Psoas muscle (tissue), 8 donors: ENCODE results near the gene HYDIN. TPM values are rescaled to one million over a fixed set of nuclear protein-coding genes. Genes with fewer than 3 reads are reported as not detected.

Experiments
- ATAC-seq, 4 donors: fragments of 200-7000 bp; cut with Tn5 transposase; one replicate each; pipeline ENCODE4 v1.9.1; 2020; ENCODE audit warnings: moderate library complexity in 3 of 4, mild to moderate bottlenecking in 2 of 4
- DNase-seq, 2 donors: peaks; one replicate each; pipeline ENCODE4 v3.0.0-alpha.2; 2020
- H3K27ac ChIP-seq: fragments of 200-600 bp; one replicate; pipeline ENCODE4 v1.8.0; 2022
- H3K27me3 ChIP-seq, 3 donors: fragments of 200-600 bp in 1 of 3; one replicate each; pipeline versions ENCODE4 v1.6.1 to v1.8.0; 2013 to 2022; ENCODE audit warnings: low read length in 2 of 3, mild to moderate bottlenecking in 2 of 3, moderate library complexity in 1 of 3; ENCODE audit not compliant: insufficient read depth in 3 of 3
- H3K36me3 ChIP-seq, 2 donors: fragments of 200-600 bp in 1 of 2; one replicate each; pipeline versions ENCODE4 v1.6.1 to v1.8.0; 2013 to 2022; ENCODE audit warnings: low read depth in 1 of 2, mild to moderate bottlenecking in 1 of 2, moderate library complexity in 1 of 2; ENCODE audit not compliant: insufficient read depth in 1 of 2
- H3K4me1 ChIP-seq: fragments of 200-600 bp; one replicate; pipeline ENCODE4 v1.8.0; 2022
- H3K4me3 ChIP-seq: fragments of 200-600 bp; one replicate; pipeline ENCODE4 v1.8.0; 2022; ENCODE audit warnings: mild to moderate bottlenecking
- H3K9me3 ChIP-seq: fragments of 200-600 bp; one replicate; pipeline ENCODE4 v1.8.0; 2022
- WGBS, 3 donors: extraction: QIAGEN DNeasy Blood & Tissue Kit; methylation state at CpG; one replicate each; pipeline versions ENCODE4 v1.1.6 to v1.1.7; 2013; 5-methylcytosine and 5-hydroxymethylcytosine counted together
- intact Hi-C, 2 donors: fragments of 100-400 bp; cut with DNase I; formaldehyde crosslinking; loops; one replicate each; pipeline versions ENCODE4 v1.11.0 to v1.14.2; 2022
- long read RNA-seq, 2 donors: library from polyadenylated mRNA; unstranded; transcript quantifications; one replicate each; pipeline ENCODE4 v2.0.0, GENCODE V29; 2021
- polyA plus RNA-seq, 3 donors: library from polyadenylated mRNA; stranded (reverse); fragments of 200-250 nt; gene quantifications; one replicate each; pipeline ENCODE4 v1.2.3, GENCODE V29; 2013
- total RNA-seq, 4 donors: library from RNA; stranded (reverse); fragmentation: NEBNext Ultra II Directional in 2 of 4; extraction: Animal tissue kit (Norgen Biotek cat#: 25700) in 2 of 4; gene quantifications; one replicate each; pipeline versions ENCODE4 v1.2.1 to v1.2.4, GENCODE V29; 2021 to 2023
- TF ChIP-seq, protein P1 (sequence below): fragments of 200-600 bp; IDR thresholded peaks from one replicate; pipeline ENCODE4 v1.8.0; 2022; ENCODE audit warnings: antibody characterized with exemption
- donor health status: healthy with polysubstance abuse.
- donor health status: DM: no; HTN: no; CAD: no; lungs with moderate emphysema.
- donor health status: Bipolar disorder and iron deficiency.
- donor health status: healthy.
- donor health status: DM: yes; HTN: yes; CAD: no.
- donor health status: DM: no; HTN: no; CAD: no.
- donor health status: DM: no; HTN: no; CAD: no.
- donor health status: DM: yes; HTN: yes; CAD: no.

Gene HYDIN
- total RNA-seq = under 1 TPM in 3 of 4 donors, not detected in 1; 0.21 to 0.85 (median 0.37) TPM
- polyA plus RNA-seq = under 1 TPM in 1 of 3 donors, not detected in 2; 0.16 TPM
- long read RNA-seq, donor 1 = 0 reads
- long read RNA-seq, donor 2 = 0 reads

DNA sequence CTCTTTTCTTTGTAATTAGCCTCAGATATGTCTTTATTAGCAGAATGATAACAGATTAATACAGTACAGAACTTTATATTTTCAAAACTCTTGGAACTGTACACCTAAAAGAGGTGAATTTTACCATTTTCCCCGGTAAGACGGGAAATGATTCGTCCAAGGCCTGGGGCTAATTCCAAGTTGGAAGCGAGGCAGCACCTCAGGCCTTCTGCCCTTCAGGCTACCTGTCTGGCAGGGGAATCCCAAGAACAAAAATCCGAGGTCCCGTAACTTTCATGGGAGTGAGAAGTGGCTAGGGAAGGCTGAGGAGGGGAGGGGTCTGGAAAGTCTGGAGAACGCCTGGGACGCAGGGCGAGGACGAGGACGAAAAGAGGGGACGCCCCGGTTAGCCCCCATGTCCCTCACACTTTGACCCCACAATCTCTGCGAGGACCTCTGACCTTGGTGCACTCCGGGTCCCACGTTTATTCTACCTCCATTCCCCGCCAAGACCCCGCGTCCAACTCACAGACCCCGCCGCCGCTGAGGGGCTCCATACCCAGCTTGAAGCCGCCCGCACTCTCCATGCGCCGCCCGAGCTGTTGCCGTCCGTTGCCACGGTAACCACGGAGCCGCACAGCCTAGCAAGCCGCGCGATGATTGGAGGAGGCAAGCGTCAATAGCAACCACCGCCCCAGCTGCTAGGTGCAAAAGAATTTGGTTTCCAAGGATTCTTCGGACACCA lies at the start of gene HYDIN:
Gene HYDIN (minus strand): TSS at position 601 of the 724 bp plus-strand sequence. CDS start 43,827 bp downstream, outside the sequence.
- no peak within 1 kb of the TSS for H3K27ac ChIP-seq
- TF ChIP-seq, protein P1, sequence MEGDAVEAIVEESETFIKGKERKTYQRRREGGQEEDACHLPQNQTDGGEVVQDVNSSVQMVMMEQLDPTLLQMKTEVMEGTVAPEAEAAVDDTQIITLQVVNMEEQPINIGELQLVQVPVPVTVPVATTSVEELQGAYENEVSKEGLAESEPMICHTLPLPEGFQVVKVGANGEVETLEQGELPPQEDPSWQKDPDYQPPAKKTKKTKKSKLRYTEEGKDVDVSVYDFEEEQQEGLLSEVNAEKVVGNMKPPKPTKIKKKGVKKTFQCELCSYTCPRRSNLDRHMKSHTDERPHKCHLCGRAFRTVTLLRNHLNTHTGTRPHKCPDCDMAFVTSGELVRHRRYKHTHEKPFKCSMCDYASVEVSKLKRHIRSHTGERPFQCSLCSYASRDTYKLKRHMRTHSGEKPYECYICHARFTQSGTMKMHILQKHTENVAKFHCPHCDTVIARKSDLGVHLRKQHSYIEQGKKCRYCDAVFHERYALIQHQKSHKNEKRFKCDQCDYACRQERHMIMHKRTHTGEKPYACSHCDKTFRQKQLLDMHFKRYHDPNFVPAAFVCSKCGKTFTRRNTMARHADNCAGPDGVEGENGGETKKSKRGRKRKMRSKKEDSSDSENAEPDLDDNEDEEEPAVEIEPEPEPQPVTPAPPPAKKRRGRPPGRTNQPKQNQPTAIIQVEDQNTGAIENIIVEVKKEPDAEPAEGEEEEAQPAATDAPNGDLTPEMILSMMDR = no peak
- H3K4me1 ChIP-seq = no peaks in the 10 kb centered on the region
- peak in 1 of 2 donors; percentile 24 for DNase-seq
- no peak for ATAC-seq
- intact Hi-C loops = no loop called here
- peaks cover 0 to 4% (median 3%) of the 10 kb centered on the region in 3 donors for H3K27me3 ChIP-seq
- no peak within 1 kb of the TSS for H3K4me3 ChIP-seq
- H3K9me3 ChIP-seq = peaks cover 15% of the 10 kb centered on the region
- 9 to 10% (median 10%) methylated on average over 36 to 38 of the region's 38 CpGs for WGBS, 3 donors
- H3K36me3 ChIP-seq = no peaks in the 10 kb centered on the region

DNA sequence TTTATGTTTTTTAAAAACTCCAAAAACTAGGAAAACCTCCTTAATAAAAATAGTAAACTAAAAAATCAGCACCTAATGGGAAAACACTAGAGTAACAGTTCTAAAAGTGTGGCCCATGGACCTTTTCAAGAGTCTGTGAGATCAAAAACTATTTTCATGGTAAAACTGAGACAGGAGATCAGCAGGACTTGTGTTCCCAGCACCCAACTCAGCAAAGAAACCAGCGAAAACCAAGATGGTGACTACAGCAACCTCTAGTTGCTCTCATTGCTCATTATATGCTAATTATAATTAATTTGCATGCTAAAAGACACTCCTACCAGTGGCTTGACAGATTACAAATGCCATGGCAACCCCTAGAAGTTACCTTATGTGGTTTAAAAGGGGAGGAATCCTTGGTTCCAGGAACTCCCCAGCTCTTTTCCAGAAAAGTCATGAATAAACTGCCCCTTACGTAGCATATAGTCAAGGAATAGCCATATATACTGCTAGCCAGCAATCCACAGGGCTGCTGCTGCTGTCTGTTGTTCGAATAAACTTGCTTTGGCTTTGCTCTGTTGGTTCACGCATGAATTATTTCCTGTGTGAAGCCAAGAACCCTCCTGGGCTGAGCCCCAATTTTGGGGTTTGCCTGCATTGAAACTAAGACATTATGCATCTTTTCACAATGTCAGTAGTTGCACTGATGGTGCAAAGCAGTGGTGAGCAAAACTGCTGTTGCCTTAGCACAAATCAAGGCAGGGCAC lies 46.2 kb upstream of the HYDIN start:
- Histone ChIP-seq H3K27ac (no peak overlapping the region), H3K4me3 (no peak overlapping the region), H3K4me1 (no peaks in the 10 kb centered on the region), H3K9me3 (no peaks in the 10 kb centered on the region), H3K36me3 (no peaks in the 10 kb centered on the region), H3K27me3 (no peaks in the 10 kb centered on the region)
- DNase-seq (no peak), ATAC-seq (no peak)
- 56 to 73% (median 66%) methylated on average over 4 of the region's 4 CpGs for WGBS, 3 donors
- TF ChIP-seq, protein P1 = no peak
- intact Hi-C loops = no loop called here

GRCh38 chr16:71273384-71273783 lies 42.9 kb upstream of the HYDIN start:
- intact Hi-C loops = no loop called here
- Histone ChIP-seq H3K4me1 (no peaks in the 10 kb centered on the region), H3K36me3 (no peaks in the 10 kb centered on the region), H3K9me3 (no peaks in the 10 kb centered on the region), H3K27me3 (no peaks in the 10 kb centered on the region), H3K4me3 (no peak overlapping the region), H3K27ac (no peak overlapping the region)
- TF ChIP-seq, protein P1 = no peak
- DNase-seq (no peak), ATAC-seq (no peak)
- 44 to 61% (median 47%) methylated on average over 1 of the region's 1 CpG for WGBS, 3 donors

DNA sequence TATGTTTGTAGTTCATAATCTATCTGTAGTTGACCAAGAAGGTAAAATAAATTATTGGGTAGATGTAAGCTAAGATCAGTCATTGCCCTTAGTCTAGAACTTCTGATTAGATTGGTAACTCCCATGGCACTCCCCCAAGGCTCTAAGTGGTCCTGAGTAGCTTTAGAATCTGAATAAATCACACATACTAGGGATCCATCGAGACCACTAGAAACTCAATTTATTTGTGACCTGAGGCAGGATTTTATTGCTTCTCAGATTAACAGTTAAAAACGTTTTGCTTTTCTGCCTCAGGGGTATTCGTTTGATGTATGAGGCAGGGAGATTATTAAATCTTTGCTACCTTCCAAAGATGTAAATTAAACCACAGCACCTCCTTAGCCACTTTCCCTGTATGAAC lies 33.8 kb upstream of the HYDIN start:
- Histone ChIP-seq H3K27me3 (no peaks in the 10 kb centered on the region), H3K36me3 (no peaks in the 10 kb centered on the region), H3K27ac (no peak overlapping the region), H3K4me1 (no peaks in the 10 kb centered on the region), H3K4me3 (no peak overlapping the region), H3K9me3 (no peaks in the 10 kb centered on the region)
- ATAC-seq (no peak), DNase-seq (no peak)
- intact Hi-C loops = no loop called here
- WGBS, 3 donors = 43 to 47% (median 45%) methylated on average over 3 of the region's 3 CpGs
- TF ChIP-seq, protein P1 = no peak
